K562 (cell line): ENCODE results near the gene FUT2.

Source experiments
- BRD9 ChIP-seq: fragments of 450-650 bp; IDR thresholded peaks from 2 replicates; pipeline ENCODE4 v1.6.1; 2018; ENCODE audit warnings: low read depth; ENCODE audit not compliant: partially characterized antibody
- CTCF ChIP-seq, 3 experiments: IDR thresholded peaks in 2 of 3; conservative IDR thresholded peaks in 1 of 3; 2 replicates each; pipeline ENCODE4 v1.5.1; 2011 to 2012; ENCODE audit warnings: low read length in 3 of 3, mild to moderate bottlenecking in 3 of 3, control low read depth in 2 of 3, improper control_type of control experiment in 1 of 3, inconsistent platforms in 1 of 3, low read depth in 1 of 3, mixed read lengths in 1 of 3, moderate library complexity in 1 of 3; ENCODE audit not compliant: insufficient read depth in 2 of 3
- DDX20 ChIP-seq: fragments of 450-650 bp; IDR thresholded peaks from 2 replicates; pipeline ENCODE4 v1.6.1; 2016; ENCODE audit warnings: missing genetic modification characterization, low read depth, mild to moderate bottlenecking, missing compliant biosample characterization, moderate library complexity
- EP300 ChIP-seq: IDR thresholded peaks from 2 replicates; pipeline ENCODE4 v1.6.1; 2012; ENCODE audit warnings: low read length, improper control_type of control experiment
- ETS1 ChIP-seq: conservative IDR thresholded peaks from 2 replicates; pipeline ENCODE4 v1.6.1; 2011; ENCODE audit warnings: low read depth, mild to moderate bottlenecking, low read length; ENCODE audit not compliant: control insufficient read depth
- POLR2A ChIP-seq: fragments of 450-650 bp; conservative IDR thresholded peaks from 2 replicates; pipeline ENCODE4 v1.6.1; 2016
- RAD21 ChIP-seq, 2 experiments: fragments of 250-450 bp in 1 of 2; fragments of 450-650 bp in 1 of 2; sonication (Bioruptor Pico) in 1 of 2; formaldehyde crosslinking in 1 of 2; IDR thresholded peaks in 1 of 2; conservative IDR thresholded peaks in 1 of 2; 2 replicates each; pipeline versions ENCODE4 v1.4.0 to v1.8.0; 2020 to 2022; ENCODE audit warnings: mild to moderate bottlenecking in 2 of 2, moderate library complexity in 1 of 2
- TCF7 ChIP-seq: sonication (generic); IDR thresholded peaks from 2 replicates; pipeline ENCODE4 v1.6.1; 2016; ENCODE audit warnings: antibody characterized with exemption, borderline replicate concordance
- THRA ChIP-seq: fragments of 450-650 bp; IDR thresholded peaks from 2 replicates; pipeline ENCODE4 v1.6.1; 2017; ENCODE audit warnings: mild to moderate bottlenecking, moderate library complexity
- ZFP36 ChIP-seq: fragments of 150-350 bp; IDR thresholded peaks from 2 replicates; pipeline ENCODE4 v1.6.1; 2018; ENCODE audit warnings: low read length, low read depth; ENCODE audit not compliant: partially characterized antibody
- ZSCAN32 ChIP-seq: fragments of 450-650 bp; formaldehyde crosslinking; IDR thresholded peaks from 2 replicates; pipeline ENCODE4 v1.4.0; 2020; ENCODE audit warnings: mild to moderate bottlenecking, moderate library complexity

- TF ChIP-seq ZSCAN32 (CRISPR knock-in tag) (no peak), THRA (no peak), POLR2A (no peak), ZFP36 (no peak), BRD9 (no peak), RAD21 (CRISPR knock-in tag; conservative IDR thresholded peaks at IDR 0.05 in 1 of 2, IDR thresholded peaks at IDR 0.05 in 1 of 2) (no peak), CTCF (IDR thresholded peaks at IDR 0.05 in 2 of 3, conservative IDR thresholded peaks at IDR 0.05 in 1 of 3; ENCODE audit: insufficient read depth in 2 of 3, low read depth in 1 of 3, low read length in 3 of 3) (no peak), ETS1 (no peak), TCF7 (no peak), EP300 (no peak), DDX20 (tag) (no peak)
Observed at GRCh38 chr19:48746110-48746509, 50.3 kb downstream of the FUT2 start.
